Effector CD8-positive, alpha-beta T cell (primary cell): Measurements from ENCODE around the gene UFC1.
"Not testable (repeated sequence)": the region's sequence is repeated elsewhere in the genome, so short reads cannot be mapped to it uniquely, and the experiment has no call there.

ENCODE experiments used
- DNase-seq: peaks from one replicate; lab custom pipeline; 2025; lab: John Stamatoyannopoulos, UW
- total RNA-seq, 4 experiments: gene quantifications; one replicate each; lab custom pipeline; 2026; lab: John Stamatoyannopoulos, UW

UFC1 gene
- total RNA-seq = 79.0 to 95.5 (median 85.1) reads per million in 4 experiments

DNA sequence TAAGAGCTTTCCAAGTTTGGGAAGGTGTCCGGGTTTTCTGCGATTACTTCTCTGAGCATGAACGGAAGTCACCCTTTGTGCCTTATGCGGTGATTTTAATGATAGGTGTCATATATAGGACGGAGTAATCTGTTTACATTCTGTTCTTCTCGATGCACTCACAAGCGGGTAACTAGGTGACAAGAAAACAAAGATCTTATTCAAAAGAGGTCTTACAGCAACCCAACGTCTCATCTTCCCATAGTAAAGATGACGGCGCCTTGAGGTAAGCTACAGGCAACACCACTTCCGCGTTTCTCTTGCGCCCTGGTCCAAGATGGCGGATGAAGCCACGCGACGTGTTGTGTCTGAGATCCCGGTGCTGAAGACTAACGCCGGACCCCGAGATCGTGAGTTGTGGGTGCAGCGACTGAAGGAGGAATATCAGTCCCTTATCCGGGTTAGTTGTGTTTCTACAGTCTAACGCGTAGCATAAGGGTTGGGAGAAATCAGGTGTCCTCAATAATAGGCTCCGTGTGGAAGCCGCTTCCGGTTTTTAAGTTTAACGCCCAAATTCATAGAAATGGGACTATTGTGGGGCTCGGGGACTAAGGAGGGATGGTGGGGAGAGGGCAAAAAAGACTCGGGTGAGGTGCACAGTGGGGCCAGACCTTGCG, at the start of gene UFC1:
TSS of gene UFC1 (plus strand) at position 297 of the 656 bp plus-strand sequence. CDS start at position 317, 20 bp downstream.
- DNase-seq = peak; percentile 72

GRCh38 chr1:161106431-161106830, 47.3 kb upstream of the UFC1 start:
- DNase-seq = no peak

DNA sequence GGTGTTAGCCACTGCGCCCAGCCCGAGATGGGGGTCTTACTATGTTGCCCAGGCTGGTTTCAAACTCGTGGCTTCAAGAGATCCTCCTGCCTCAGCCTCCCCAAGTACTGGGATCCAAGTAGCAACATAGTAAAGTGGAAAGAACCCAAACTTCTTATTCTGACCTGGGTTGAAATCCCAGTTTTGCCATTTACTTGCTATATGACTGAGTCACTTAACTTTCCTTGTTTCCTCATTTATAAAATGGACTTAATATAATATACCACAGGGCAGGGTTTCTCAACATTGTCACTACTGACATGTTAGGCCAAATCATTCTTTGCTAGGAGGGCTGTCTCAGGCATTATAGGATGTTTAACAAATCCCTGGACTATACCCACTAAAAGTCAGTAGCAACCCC, 42.7 kb upstream of the UFC1 start:
- no peak for DNase-seq

- no peak for DNase-seq
Observed at GRCh38 chr1:161111527-161111926, 42.3 kb upstream of the UFC1 start.

DNA sequence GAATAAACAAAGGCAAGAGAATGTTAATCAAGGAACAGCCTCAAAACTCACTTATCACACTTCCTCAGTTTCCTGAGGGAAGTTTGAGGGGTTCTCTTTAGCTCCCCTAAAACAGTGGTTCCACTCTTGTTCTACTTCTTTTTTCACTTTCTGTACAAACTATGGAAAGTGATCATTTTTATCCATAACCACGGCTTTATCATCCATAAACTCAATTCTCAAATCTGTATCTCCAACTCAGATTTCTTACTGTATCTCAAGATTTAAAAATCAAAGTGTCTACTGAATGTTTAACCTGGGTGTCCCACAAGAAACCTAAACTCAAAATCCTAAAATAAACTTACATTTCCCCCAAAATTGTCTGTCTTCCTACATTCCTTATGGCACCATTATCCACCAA, 39.9 kb upstream of the UFC1 start:
- DNase-seq = no peak

DNA sequence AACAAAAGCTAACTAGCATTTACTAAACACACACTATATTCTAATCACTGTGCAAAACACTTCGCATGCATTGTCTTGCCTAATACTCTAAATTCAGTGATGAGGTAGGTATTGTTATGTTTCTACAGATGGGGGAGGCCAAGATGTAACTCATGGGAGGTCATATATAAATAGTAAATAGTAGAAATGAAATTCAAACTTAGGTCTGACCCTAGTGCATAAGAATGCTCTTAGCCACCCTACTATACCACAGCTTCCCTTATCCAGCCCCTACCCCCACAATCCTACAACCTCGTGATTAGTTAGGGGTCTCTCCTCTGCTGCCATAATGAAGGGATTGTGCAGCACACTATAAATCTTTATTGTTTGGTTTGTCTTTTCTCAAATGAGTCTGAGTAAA, 39.2 kb upstream of the UFC1 start:
- no peak for DNase-seq

GRCh38 chr1:161115132-161115711, 38.6 kb upstream of the UFC1 start:
- DNase-seq = no peak

DNA sequence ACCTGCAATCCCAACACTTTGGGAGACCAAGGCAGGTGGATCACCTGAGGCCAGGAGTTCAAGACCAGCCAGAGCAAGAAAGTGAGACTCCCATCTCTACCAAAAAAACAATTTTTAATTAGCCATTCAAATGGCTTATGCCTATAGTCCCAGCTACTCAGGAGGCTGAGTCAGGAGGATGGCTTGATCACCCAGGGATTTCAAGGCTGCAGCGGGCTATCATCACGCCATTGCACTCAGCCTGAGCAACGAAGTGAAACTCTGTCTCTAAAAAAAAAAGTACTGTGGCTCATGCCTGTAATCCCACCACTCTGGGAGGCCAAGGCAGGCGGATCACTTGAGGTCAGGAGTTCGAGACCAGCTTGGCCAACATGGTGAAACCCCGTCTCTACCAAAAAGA, 37.8 kb upstream of the UFC1 start:
- not testable (repeated sequence) for DNase-seq

DNA sequence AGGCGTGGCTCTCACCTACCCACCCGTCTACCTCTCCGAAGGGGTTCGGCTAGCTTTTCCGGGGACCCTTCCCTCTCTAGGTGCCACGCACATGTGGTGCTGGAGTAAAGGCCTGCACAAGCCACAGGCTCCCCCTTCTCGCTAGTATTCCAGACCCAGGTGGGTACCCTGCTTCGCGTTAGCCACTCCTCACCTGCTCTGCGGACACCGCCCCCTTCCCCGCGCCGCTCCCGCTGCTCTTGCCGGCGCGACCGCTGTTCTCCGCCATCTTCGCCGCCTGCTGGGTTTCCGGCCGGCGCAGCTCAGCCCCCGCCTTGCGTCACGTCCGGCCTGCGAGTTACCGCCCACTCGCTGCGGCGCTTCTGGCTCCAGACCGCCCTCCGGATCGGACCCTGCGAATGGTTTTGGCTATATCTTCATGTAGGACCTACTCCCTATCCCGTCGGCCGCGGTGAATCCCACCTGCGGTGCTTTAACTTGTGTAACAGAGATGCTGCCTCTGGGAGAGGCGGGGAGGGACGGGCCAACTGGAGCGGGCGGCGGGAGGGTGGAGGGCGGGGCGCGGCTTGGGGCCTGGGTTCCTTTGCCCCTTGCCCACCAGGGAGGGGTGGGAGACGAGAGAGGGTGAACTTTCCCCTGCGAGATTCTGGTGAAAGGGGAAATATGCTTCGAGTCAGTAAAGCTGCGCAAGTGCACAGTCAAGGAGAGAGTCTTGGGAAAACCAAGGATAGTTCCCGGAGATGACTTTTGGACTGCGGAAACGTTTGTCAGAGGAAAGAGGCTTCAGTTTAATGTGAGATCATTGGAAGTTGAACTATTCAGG, 35.8 kb upstream of the UFC1 start, which contains the start of the genes NIT1 and PFDN2:
TSS of gene NIT1 (plus strand) at position 347 of the 823 bp plus-strand sequence. CDS start at position 419, 72 bp downstream.
TSS of gene PFDN2 (minus strand) at position 279 of the 823 bp plus-strand sequence. CDS start at position 268, 11 bp downstream.
- DNase-seq = peak; percentile 67

GRCh38 chr1:161119092-161119903, 34.5 kb upstream of the UFC1 start:
- DNase-seq = peak; percentile 6

DNA sequence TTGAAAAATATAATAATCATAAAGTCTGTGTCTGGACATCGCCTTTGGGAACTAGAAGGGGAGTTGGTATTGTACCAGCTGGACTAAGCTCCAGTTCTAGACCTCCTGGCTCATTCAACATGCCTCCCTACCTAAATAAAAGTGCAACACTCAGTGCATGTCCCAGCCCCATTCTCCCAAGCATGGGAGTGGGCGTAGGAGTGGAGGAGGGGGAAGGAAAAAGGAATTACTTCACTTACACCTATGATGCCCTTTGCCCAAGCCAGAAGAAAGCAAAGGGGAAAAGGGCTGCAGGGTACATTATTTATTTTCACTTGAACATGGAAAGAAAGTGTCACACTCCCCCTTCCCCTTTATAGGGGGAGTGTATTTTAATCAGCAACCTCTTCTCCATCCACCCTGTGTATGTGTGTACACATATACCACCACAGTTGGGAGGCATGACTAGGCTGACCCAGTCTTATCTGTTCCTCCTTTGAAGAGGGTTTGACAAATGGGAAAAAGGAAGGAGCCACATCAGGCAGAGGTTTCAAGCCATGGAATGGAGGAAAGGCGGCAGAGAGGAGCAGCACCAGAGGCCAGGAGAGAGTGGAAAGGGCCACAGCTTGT, 32.6 kb upstream of the UFC1 start:
- no peak for DNase-seq

DNA sequence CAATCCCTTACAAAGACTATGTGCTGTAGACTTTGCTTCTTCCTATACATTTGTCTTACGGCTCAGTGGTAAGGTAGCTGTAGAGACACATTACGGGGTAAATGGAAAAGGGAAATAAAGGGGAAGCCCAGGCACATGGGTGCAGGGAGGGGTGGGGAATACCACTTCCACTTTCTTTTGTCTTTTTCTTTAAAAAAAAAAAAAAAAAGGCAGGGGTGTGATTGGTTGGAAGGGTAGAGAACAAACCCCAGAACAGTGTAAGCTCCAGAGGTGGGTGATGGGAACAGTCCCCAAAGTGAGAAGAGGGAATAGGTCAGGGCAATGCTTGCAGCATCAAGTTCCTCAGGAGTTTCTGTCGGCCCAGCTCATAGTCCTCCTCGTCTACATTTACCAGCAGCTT, 31.9 kb upstream of the UFC1 start:
- DNase-seq = no peak

DNA sequence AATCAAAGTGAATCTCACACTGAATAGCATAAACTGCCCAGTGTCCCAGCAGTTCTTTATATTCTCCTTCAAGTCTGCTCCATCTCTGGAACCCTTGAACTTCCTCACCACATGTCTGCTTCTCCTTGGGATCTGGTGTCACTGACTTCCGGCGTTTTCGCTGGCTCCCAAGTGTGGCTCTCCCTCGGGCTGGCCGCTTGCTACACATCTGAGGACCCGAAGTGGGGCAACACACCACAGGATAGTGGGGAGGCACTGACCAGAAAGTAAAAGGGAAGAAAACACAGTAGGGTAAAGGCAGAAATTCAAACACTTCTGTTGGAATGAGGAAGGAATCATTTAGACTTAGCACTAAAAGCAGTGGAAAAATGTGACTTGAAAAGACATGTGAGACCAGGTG, 30.8 kb upstream of the UFC1 start:
- DNase-seq = no peak

DNA sequence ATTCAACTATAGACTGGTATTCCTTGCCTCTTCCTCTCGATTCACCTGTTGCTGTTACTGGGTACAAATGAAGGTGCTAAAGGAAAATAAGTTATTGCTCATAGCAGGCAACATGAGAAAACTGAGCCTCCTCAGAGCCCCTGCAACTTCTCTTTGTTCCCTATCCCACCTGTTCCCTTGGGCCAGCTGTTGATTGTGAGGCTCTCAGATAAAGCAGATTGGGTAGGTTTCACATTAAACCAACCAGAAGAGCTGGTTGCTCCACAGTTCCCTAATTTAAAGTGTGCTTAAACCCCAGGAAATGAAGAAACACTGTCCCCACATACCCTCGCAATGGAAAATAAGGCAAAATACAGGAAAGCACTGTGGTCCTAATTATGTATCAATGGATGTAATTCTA, 26.1 kb upstream of the UFC1 start:
- DNase-seq = no peak

DNA sequence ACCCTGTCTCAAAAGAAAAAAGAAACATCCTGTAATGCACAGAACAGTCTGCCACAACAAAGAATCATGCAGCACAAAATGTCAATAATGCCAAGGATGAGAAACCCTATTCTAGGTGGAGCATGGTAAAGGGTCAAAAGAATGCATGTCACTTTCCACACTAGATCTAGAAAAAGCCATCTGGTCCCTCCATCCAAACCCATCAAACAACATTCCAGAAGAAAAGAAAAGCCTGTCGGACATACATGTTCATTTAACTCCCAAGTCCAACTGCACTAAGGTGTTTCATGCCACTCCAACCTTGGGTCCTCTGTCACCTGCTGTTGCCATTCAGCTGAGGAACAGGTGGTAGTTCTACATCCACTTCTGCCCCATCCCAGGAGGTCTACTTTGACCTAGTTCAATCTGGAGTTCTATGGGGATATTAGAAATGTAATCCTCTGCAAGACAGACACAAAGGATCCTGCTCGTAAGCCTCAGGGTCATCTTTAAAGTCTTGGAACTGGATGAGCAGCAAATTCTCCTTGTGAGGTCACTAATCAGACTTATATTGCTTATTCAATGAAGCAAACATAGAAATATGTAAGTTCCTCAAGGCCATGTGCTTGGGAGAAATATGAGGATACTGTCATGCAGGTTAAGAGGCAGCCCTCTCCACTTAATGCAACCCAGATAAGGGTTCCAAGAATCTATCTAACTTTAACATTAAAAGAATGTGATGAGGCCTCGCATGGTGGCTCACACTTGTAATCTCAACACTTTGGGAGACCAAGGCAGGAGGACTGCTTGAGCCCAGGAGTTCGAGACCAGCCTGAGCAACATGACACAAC, 25.0 kb upstream of the UFC1 start:
- no peak for DNase-seq

GRCh38 chr1:161130266-161130665, 23.5 kb upstream of the UFC1 start:
- DNase-seq = no peak

DNA sequence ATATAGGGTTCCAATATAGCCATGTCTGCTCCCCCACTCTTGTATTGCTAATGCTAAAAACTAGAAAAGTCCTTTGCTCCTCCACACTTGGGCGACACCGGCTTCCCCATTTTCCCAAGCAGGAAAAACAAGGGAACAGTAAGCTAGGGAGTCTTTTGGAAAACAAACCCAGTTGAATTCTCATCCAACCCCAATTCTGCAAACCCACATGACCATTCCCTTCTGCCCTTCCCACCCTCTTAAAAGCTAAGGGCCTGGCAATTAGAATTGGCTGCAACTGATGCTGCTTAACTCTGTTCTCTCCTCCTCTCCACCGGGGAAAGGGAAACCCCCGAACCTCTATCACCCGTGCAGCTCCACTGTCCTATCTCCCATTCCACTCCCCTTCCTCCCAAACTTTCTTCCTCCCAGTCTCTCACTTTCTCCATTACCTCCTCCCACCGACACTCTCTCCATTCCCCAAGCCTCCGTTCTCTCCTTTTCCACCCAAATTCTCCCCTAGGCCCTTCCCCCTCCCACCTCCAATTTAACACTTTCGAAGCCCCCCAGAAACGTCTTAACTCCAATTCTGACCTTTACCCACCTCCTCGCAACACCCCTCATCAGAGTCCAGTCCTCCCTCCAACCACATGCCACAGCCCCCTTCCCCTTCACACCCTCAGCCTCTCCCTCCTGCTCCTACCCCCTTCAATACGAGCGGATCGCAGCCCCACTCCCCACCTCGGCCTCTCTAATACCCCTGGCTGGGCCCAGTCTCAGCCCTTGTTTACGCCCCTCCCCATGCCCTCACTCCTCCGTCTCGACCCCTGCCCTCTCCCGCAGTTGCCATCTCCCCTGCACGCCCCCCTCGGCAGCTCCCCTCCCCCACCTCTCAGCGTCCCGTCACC, 22.0 kb upstream of the UFC1 start:
- no peak for DNase-seq

DNA sequence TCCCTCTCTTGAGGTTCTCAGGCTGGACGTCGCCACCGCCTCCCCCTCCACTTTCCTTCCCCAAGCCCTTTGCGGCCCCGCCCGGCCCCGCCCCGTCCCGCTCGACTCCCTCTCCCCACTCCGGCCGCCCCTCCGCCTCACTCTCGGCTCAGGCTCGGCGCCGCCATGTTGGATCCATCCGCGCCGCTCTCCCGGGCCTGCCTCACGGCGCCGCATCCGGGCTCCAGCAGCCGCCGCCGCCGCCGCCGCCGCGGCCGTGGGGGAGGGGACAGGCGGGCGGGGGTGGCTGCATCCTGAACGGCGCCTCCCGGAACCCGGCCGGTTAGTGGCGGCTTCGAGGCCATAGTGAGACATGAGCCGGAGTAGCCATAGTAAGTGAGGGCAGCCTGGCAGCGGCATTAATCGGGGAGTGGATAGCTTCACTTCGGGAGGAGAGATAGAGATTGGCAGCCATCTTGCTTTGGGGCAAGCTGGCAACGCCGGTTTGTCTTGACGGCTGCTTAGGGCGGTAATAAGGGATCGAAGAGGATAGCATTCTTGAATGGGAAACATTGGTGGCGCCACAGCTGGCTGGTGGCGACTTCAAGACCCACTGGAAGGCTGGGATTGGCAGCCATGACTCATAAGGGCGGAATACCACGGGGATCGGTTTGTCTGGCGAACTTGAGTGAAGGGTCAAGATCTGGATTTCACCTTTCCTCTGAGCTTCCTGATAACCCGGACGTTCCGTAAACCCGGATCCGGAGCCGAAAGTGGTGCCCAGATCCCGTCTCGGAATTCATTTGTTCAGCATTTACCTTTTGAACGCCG, 21.2 kb upstream of the UFC1 start, which contains the start of gene DEDD:
TSS of gene DEDD (minus strand) at position 258 of the 810 bp plus-strand sequence. CDS start 8,205 bp downstream, outside the sequence.
- DNase-seq = peak; percentile 78
